Measurements from ENCODE around the gene AQP12A.

Gene AQP12A

GRCh38 chr2:240718896-240719490 is 27.3 kb downstream of the AQP12A start:
- H3K9me3 Mint-ChIP-seq, result no peaks in the 10 kb centered on the region

GRCh38 chr2:240719676-240720545 is 28.2 kb downstream of the AQP12A start:
- Mint-ChIP-seq H3K9me3 (no peaks in the 10 kb centered on the region), H3K27ac (ENCODE audit: low read depth) (no peak overlapping the region), H3K36me3 (ENCODE audit: insufficient read depth) (no peaks in the 10 kb centered on the region), H3K27me3 (no peaks in the 10 kb centered on the region), H3K4me1 (no peaks in the 10 kb centered on the region), H3K4me3 (no peak overlapping the region)
- ATAC-seq (replicated peaks; ENCODE audit: extremely low read depth, poor library complexity, severe bottlenecking) (no peak), DNase-seq (ENCODE audit: low spot score in 2 of 2) (no peak)

More at GRCh38 chr2:240718896-240719490, 27.3 kb downstream of the AQP12A start:
- Mint-ChIP-seq H3K27me3 (no peaks in the 10 kb centered on the region), H3K36me3 (ENCODE audit: insufficient read depth) (no peaks in the 10 kb centered on the region), H3K4me3 (no peak overlapping the region), H3K4me1 (no peaks in the 10 kb centered on the region), H3K27ac (ENCODE audit: low read depth) (no peak overlapping the region)
- ATAC-seq (replicated peaks; ENCODE audit: extremely low read depth, poor library complexity, severe bottlenecking), result no peak
- DNase-seq (ENCODE audit: low spot score in 2 of 2), result no peak

- Mint-ChIP-seq H3K36me3 (ENCODE audit: insufficient read depth) (no peaks in the 10 kb centered on the region), H3K9me3 (no peaks in the 10 kb centered on the region), H3K4me3 (no peak overlapping the region), H3K27me3 (no peaks in the 10 kb centered on the region), H3K4me1 (no peaks in the 10 kb centered on the region), H3K27ac (ENCODE audit: low read depth) (no peak overlapping the region)
- ATAC-seq (replicated peaks; ENCODE audit: extremely low read depth, poor library complexity, severe bottlenecking), result no peak
- no peak for DNase-seq (ENCODE audit: low spot score in 2 of 2)
Observed at GRCh38 chr2:240720686-240721595, 29.3 kb downstream of the AQP12A start.

GRCh38 chr2:240721596-240722180 is 30.0 kb downstream of the AQP12A start:
- Mint-ChIP-seq H3K27me3 (peaks cover 2% of the 10 kb centered on the region), H3K9me3 (no peaks in the 10 kb centered on the region), H3K4me3 (no peak overlapping the region), H3K27ac (ENCODE audit: low read depth) (no peak overlapping the region), H3K36me3 (ENCODE audit: insufficient read depth) (no peaks in the 10 kb centered on the region), H3K4me1 (no peaks in the 10 kb centered on the region)
- no peak for DNase-seq (ENCODE audit: low spot score in 2 of 2)
- no peak for ATAC-seq (replicated peaks; ENCODE audit: extremely low read depth, poor library complexity, severe bottlenecking)

- peaks cover 7% of the 10 kb centered on the region for H3K27me3 Mint-ChIP-seq
- ATAC-seq (replicated peaks; ENCODE audit: extremely low read depth, poor library complexity, severe bottlenecking) (no peak), DNase-seq (ENCODE audit: low spot score in 2 of 2) (no peak)
- H3K27ac Mint-ChIP-seq (ENCODE audit: low read depth), result no peak overlapping the region
- H3K4me3 Mint-ChIP-seq, result no peak overlapping the region
- no peaks in the 10 kb centered on the region for H3K36me3 Mint-ChIP-seq (ENCODE audit: insufficient read depth)
- no peaks in the 10 kb centered on the region for H3K4me1 Mint-ChIP-seq
- no peaks in the 10 kb centered on the region for H3K9me3 Mint-ChIP-seq
Observed at GRCh38 chr2:240722376-240722775, 30.7 kb downstream of the AQP12A start.

- no peaks in the 10 kb centered on the region for H3K9me3 Mint-ChIP-seq
- H3K27ac Mint-ChIP-seq (ENCODE audit: low read depth), result no peak overlapping the region
- H3K36me3 Mint-ChIP-seq (ENCODE audit: insufficient read depth), result no peaks in the 10 kb centered on the region
- no peaks in the 10 kb centered on the region for H3K4me1 Mint-ChIP-seq
- DNase-seq (ENCODE audit: low spot score in 2 of 2) (no peak), ATAC-seq (replicated peaks; ENCODE audit: extremely low read depth, poor library complexity, severe bottlenecking) (no peak)
- H3K27me3 Mint-ChIP-seq, result peaks cover 7% of the 10 kb centered on the region
- no peak overlapping the region for H3K4me3 Mint-ChIP-seq
Observed at GRCh38 chr2:240722796-240723735, 31.4 kb downstream of the AQP12A start.

GRCh38 chr2:240723851-240724250 is 32.2 kb downstream of the AQP12A start:
- no peak for ATAC-seq (replicated peaks; ENCODE audit: extremely low read depth, poor library complexity, severe bottlenecking)
- Mint-ChIP-seq H3K27me3 (peaks cover 9% of the 10 kb centered on the region), H3K4me3 (no peak overlapping the region), H3K9me3 (no peaks in the 10 kb centered on the region), H3K4me1 (no peaks in the 10 kb centered on the region), H3K36me3 (ENCODE audit: insufficient read depth) (no peaks in the 10 kb centered on the region), H3K27ac (ENCODE audit: low read depth) (no peak overlapping the region)
- no peak for DNase-seq (ENCODE audit: low spot score in 2 of 2)

GRCh38 chr2:240724431-240724830 is 32.8 kb downstream of the AQP12A start:
- Mint-ChIP-seq H3K36me3 (ENCODE audit: insufficient read depth) (no peaks in the 10 kb centered on the region), H3K27me3 (peaks cover 14% of the 10 kb centered on the region), H3K9me3 (no peaks in the 10 kb centered on the region), H3K27ac (ENCODE audit: low read depth) (no peak overlapping the region), H3K4me3 (no peak overlapping the region), H3K4me1 (no peaks in the 10 kb centered on the region)
- ATAC-seq (replicated peaks; ENCODE audit: extremely low read depth, poor library complexity, severe bottlenecking) (no peak), DNase-seq (ENCODE audit: low spot score in 2 of 2) (no peak)

- DNase-seq (ENCODE audit: low spot score in 2 of 2) (no peak), ATAC-seq (replicated peaks; ENCODE audit: extremely low read depth, poor library complexity, severe bottlenecking) (no peak)
- H3K36me3 Mint-ChIP-seq (ENCODE audit: insufficient read depth), result no peaks in the 10 kb centered on the region
- H3K27ac Mint-ChIP-seq (ENCODE audit: low read depth), result no peak overlapping the region
- peaks cover 17% of the 10 kb centered on the region for H3K27me3 Mint-ChIP-seq
- H3K9me3 Mint-ChIP-seq, result no peaks in the 10 kb centered on the region
- H3K4me1 Mint-ChIP-seq, result no peaks in the 10 kb centered on the region
- no peak overlapping the region for H3K4me3 Mint-ChIP-seq
Observed at GRCh38 chr2:240725266-240725665, 33.6 kb downstream of the AQP12A start.

- Mint-ChIP-seq H3K4me3 (no peak overlapping the region), H3K27me3 (peaks cover 17% of the 10 kb centered on the region), H3K27ac (ENCODE audit: low read depth) (no peak overlapping the region), H3K36me3 (ENCODE audit: insufficient read depth) (no peaks in the 10 kb centered on the region), H3K9me3 (no peaks in the 10 kb centered on the region), H3K4me1 (no peaks in the 10 kb centered on the region)
- DNase-seq (ENCODE audit: low spot score in 2 of 2) (no peak), ATAC-seq (replicated peaks; ENCODE audit: extremely low read depth, poor library complexity, severe bottlenecking) (no peak)
Observed at GRCh38 chr2:240725671-240726070, 34.0 kb downstream of the AQP12A start.

- no peaks in the 10 kb centered on the region for H3K9me3 Mint-ChIP-seq
- DNase-seq (ENCODE audit: low spot score in 2 of 2) (no peak), ATAC-seq (replicated peaks; ENCODE audit: extremely low read depth, poor library complexity, severe bottlenecking) (no peak)
- no peaks in the 10 kb centered on the region for H3K36me3 Mint-ChIP-seq (ENCODE audit: insufficient read depth)
- no peaks in the 10 kb centered on the region for H3K4me1 Mint-ChIP-seq
- no peak overlapping the region for H3K27ac Mint-ChIP-seq (ENCODE audit: low read depth)
- H3K27me3 Mint-ChIP-seq, result peaks cover 17% of the 10 kb centered on the region
- H3K4me3 Mint-ChIP-seq, result no peak overlapping the region
Observed at GRCh38 chr2:240726876-240727275, 35.2 kb downstream of the AQP12A start.
